Spinal cord (tissue), 10 donors: ENCODE results near the gene RNASE8. TPM values are rescaled to one million over a fixed set of nuclear protein-coding genes. Genes with fewer than 3 reads are reported as not detected.

Source experiments
- DNase-seq, 6 donors: peaks; one replicate each; pipeline versions ENCODE4 v3.0.0 to v3.0.0-alpha.2; 2013 to 2015; ENCODE audit warnings: low spot score in 6 of 6, low read depth in 4 of 6
- H3K27ac ChIP-seq: one replicate; pipeline ENCODE4 v1.5.1; 2013; ENCODE audit warnings: low read depth, low read length, control low read depth
- H3K27me3 ChIP-seq: one replicate; pipeline ENCODE4 v1.6.1; 2013; ENCODE audit warnings: low read length; ENCODE audit not compliant: control insufficient read depth, insufficient read depth
- H3K36me3 ChIP-seq: one replicate; pipeline ENCODE4 v1.6.1; 2013; ENCODE audit warnings: low read length; ENCODE audit not compliant: control insufficient read depth, insufficient read depth
- H3K4me1 ChIP-seq: one replicate; pipeline ENCODE4 v1.6.1; 2013; ENCODE audit warnings: low read length; ENCODE audit not compliant: control insufficient read depth, insufficient read depth
- H3K4me3 ChIP-seq: one replicate; pipeline ENCODE4 v1.5.1; 2013; ENCODE audit warnings: low read depth, low read length, control low read depth
- H3K9me3 ChIP-seq: one replicate; pipeline ENCODE4 v1.6.1; 2013; ENCODE audit warnings: low read length; ENCODE audit not compliant: control insufficient read depth, insufficient read depth
- WGBS: methylation state at CpG from one replicate; pipeline ENCODE4 v1.1.5; 2013; ENCODE audit warnings: missing lambda C conversion rate; ENCODE audit not compliant: insufficient coverage; 5-methylcytosine and 5-hydroxymethylcytosine counted together
- polyA plus RNA-seq, 2 donors: library from polyadenylated mRNA; unstranded; fragments of 120-200 nt; gene quantifications; one replicate each; pipeline ENCODE4 v1.2.1, GENCODE V29; 2013; ENCODE audit not compliant: insufficient read length in 2 of 2
- total RNA-seq, 2 donors: library from RNA; depleted of rRNA in 1 of 2; stranded (reverse); fragments of 120-200 nt in 1 of 2; fragments of >200 nt in 1 of 2; gene quantifications; one replicate each; pipeline versions ENCODE4 v1.2.3 to v1.2.4, GENCODE V29; 2013 to 2014
- donor health status: healthy.

RNASE8 gene
- total and polyA plus RNA-seq, 4 donors = not detected

DNA sequence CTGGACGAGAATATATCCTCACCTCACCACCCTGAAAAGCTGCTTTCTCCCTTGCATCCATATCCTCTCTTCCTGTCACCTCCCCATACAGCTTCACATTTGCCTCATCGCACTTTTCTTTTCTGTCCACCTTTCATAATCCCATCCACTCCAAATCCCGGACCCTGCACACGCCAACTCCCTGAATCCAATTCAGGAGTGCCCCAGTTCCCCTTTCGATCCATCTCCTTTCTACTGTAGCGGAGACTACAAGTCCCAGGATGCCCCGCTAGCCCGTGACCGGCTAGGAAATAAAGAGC lies 45.7 kb downstream of the RNASE8 start:
- Histone ChIP-seq H3K4me1 (peaks cover 51% of the 10 kb centered on the region), H3K36me3 (no peaks in the 10 kb centered on the region), H3K27ac (peak overlapping the region; percentile 99), H3K27me3 (no peaks in the 10 kb centered on the region), H3K9me3 (no peaks in the 10 kb centered on the region), H3K4me3 (peak overlapping the region; percentile 87)
- no peak for DNase-seq
- WGBS = 1% methylated on average over 9 of the region's 9 CpGs

DNA sequence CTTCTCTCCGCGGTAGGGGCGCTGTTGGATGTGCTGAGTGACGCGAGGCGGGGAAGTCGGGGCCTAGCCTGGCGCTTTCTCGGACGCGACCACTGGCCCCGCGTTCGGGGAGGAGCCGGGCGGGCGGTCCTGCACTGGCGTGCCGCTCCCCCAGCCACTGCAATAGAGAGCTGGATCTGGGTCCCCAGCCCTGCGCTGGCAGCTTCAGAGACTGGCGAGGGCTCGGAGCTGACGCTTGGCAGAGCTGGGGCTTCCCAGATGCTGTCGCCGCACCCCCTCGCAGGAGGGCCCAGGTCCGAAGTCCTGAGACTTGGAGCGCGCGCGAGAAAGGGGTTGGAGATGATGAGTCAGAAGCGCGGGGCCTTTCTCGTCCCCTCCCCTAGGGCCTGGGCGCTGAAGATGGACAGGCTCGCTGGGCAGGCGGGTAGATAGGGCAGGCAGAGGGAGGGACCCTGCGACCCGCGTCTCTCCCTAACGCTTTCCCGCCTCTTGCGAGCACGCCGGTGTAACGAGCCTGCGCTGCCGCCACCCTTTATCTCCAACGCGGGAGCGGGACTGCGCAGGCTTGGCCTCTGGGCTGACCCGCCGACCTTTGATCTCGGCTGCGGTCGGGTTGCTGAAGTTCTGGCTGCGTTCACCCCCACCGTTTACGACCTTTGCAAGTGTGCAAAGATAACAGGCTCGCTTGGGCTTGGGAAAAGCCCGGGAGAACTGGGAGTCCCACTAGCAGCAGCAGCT lies 46.3 kb downstream of the RNASE8 start:
- WGBS = under 1% methylated on average over 59 of the region's 62 CpGs
- H3K4me1 ChIP-seq = peaks cover 51% of the 10 kb centered on the region

DNA sequence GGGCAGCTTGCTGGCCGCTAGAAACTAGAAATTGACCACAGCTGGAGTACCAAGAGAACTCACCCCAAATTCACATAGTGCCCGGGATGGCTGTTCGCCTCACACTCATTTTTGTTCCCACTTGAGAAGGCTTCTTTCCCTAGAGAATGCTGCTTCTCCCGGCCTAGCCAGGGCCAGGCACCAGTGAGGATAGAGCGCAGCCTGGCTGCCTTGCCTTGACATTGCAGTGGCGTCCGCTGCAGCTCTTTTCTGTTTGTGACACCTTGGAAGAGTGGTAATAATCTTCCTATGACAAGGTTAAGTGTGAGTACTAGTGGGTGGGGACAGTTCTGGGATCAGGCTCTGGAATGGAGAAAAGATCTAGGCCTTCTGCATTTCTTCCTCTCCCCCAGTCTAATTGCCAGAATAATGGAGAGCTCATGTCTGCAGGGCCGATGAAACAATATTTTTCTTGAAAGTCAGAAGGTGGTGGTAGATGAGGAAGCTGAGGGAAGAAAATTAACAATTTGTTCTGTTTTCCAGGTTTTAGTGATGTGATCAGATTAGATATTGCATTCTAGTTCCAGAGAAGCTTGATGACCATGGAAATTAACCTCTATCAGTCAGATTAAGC lies 46.9 kb downstream of the RNASE8 start:
- Histone ChIP-seq H3K27ac (peak overlapping the region; percentile 99), H3K9me3 (no peaks in the 10 kb centered on the region), H3K36me3 (no peaks in the 10 kb centered on the region), H3K4me3 (peak overlapping the region; percentile 87), H3K4me1 (peaks cover 45% of the 10 kb centered on the region), H3K27me3 (no peaks in the 10 kb centered on the region)
- DNase-seq = peak in 3 of 6 donors; percentile 70 to 94 (median 92)
- 17% methylated on average over 6 of the region's 8 CpGs for WGBS

More for the DNA sequence above, 46.3 kb downstream of the RNASE8 start:
- Histone ChIP-seq H3K4me3 (peak overlapping the region; percentile 87), H3K27ac (peak overlapping the region; percentile 99), H3K9me3 (no peaks in the 10 kb centered on the region), H3K36me3 (no peaks in the 10 kb centered on the region), H3K27me3 (no peaks in the 10 kb centered on the region)
- DNase-seq = peak; percentile 90 to 99 (median 93)

DNA sequence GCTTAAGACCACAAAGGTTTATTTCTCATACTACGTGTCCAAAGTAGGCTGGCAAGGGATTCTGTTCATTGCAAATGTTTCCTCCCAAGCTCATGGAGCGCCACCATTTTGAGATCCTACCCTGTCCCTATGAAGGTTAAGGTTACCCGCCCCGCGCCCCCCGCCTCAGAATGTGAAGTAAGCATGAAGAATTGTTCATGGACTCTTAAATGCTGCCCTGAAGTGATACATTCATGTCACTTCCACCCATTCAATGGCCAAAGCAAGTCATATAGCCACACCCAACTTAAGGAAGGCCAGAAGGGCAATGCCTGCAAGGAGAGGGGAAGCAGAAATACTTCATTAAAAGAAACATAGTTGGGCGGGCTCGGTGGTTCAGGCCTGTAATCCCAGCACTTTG lies 47.5 kb downstream of the RNASE8 start:
- H3K4me3 ChIP-seq = no peak overlapping the region
- WGBS = 74% methylated on average over 2 of the region's 8 CpGs
- no peaks in the 10 kb centered on the region for H3K9me3 ChIP-seq

DNA sequence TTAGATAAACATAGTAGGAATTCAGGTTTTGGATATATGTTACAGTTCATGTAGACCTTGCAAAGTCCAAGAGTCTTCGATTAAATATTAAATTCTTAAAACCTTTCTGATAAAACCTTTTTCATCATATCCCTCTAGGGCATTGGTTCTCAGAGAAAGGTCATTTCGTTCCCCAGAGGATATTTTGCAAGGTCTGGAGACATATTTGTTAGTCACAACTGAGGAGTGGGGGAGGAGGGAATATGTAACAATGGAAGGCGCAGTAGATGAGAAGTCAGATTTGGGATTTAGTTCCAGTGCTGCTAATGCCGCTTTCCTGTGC lies 48.5 kb downstream of the RNASE8 start:
- no peaks in the 10 kb centered on the region for H3K27me3 ChIP-seq
- H3K27ac ChIP-seq = peak overlapping the region; percentile 53
- no peaks in the 10 kb centered on the region for H3K36me3 ChIP-seq
- no peaks in the 10 kb centered on the region for H3K9me3 ChIP-seq
- WGBS = 54% methylated on average over 2 of the region's 4 CpGs
- no peak overlapping the region for H3K4me3 ChIP-seq
- peaks cover 40% of the 10 kb centered on the region for H3K4me1 ChIP-seq
- DNase-seq = no peak

More for the DNA sequence above, 47.5 kb downstream of the RNASE8 start:
- no peaks in the 10 kb centered on the region for H3K27me3 ChIP-seq
- peaks cover 40% of the 10 kb centered on the region for H3K4me1 ChIP-seq
- peak overlapping the region; percentile 99 for H3K27ac ChIP-seq
- H3K36me3 ChIP-seq = no peaks in the 10 kb centered on the region
- no peak for DNase-seq

DNA sequence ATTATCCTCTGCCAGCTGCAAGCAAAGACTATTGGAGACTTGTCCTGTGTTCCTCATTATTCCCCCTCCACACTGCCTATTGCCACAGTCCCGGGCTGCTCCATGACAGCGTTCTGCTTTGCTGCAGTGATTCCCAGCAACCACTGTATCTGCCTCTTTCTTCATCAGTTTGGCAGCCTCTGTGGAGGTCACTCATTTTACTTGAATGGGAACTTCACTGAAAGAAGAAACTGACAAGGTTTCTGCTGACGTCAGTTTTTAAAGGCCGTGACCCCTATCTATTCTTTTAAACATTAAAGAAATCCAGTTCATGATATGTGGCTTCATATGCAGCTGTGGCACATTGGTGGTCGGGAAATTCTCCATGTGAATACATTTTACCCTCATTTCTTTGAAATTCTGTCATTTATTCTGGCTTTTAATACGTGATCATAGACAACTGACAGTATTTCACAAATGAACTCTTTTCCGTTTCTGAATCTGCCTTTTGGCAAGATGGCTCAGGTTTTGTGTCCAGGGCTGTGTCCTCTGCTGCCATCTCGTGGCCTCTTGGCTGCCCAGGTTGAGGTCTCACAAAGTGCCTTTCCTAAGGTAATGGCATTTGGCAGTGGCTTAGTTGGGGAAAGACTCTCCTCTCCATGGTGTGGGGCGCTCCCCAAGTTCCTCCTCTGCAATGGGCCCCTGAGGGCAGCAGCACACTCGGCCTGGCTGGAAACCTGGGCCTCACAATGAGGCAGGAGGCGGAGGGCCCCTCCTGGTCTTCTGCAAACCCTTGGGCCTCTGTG lies 49.1 kb downstream of the RNASE8 start:
- no peak overlapping the region for H3K4me3 ChIP-seq
- no peaks in the 10 kb centered on the region for H3K36me3 ChIP-seq
- H3K4me1 ChIP-seq = peaks cover 40% of the 10 kb centered on the region
- H3K27ac ChIP-seq = peak overlapping the region; percentile 53
- peak in 4 of 6 donors; percentile 78 to 96 (median 86) for DNase-seq
- no peaks in the 10 kb centered on the region for H3K9me3 ChIP-seq
- no peaks in the 10 kb centered on the region for H3K27me3 ChIP-seq
- WGBS = 5% methylated on average over 8 of the region's 11 CpGs

DNA sequence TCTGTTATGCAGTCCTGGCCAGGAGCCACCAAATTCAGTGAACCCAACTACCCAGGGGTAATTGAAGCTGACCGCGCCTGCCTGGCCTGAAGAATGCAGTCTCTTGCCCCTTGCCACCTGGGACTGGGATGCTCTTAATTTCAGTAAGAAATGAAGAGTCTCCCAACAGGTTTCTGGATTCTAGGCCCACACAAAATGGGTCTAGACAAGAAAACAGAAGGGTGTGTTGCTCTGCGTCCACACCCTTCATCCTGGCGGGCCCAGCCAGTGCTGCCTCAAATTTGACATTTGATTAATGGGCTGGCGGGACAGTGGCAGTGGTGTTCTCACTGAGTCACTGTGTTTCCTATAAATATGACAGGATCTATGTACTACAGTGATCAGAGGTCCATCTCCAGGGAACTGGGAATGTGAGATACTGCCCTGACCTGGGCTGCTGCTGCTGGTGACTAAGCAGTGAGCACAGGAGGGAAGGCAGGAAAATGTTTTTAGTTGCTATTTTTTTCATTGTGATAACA lies 49.7 kb downstream of the RNASE8 start:
- Histone ChIP-seq H3K4me3 (no peak overlapping the region), H3K4me1 (peaks cover 34% of the 10 kb centered on the region), H3K27me3 (no peaks in the 10 kb centered on the region), H3K36me3 (no peaks in the 10 kb centered on the region), H3K27ac (no peak overlapping the region), H3K9me3 (no peaks in the 10 kb centered on the region)
- no peak for DNase-seq
- 45% methylated on average over 5 of the region's 5 CpGs for whole genome bisulfite sequencing

Other genes with a start within 250 kb of the RNASE8 start
- gene RNASE3, start 166.4 kb upstream of the RNASE8 start, total RNA-seq = 1 to 10 TPM in 1 of 2 donors, under 1 TPM in 1; 0.55 to 3.7 TPM
- gene RNASE3, start 166.4 kb upstream of the RNASE8 start, polyA plus RNA-seq = under 1 TPM in 1 of 2 donors, not detected in 1; 0.24 TPM
- 1 to 10 TPM in 1 of 2 donors, under 1 TPM in 1; 0.50 to 5.8 TPM for gene RNASE2, start 102.3 kb upstream of the RNASE8 start, total RNA-seq
- 1 to 10 TPM in 1 of 2 donors, under 1 TPM in 1; 0.90 to 1.1 TPM for gene RNASE2, start 102.3 kb upstream of the RNASE8 start, polyA plus RNA-seq
- 10 to 100 TPM; 31.1 to 65.0 TPM for gene METTL17, start 67.8 kb upstream of the RNASE8 start, total RNA-seq
- 10 to 100 TPM; 56.7 to 79.2 TPM for gene METTL17, start 67.8 kb upstream of the RNASE8 start, polyA plus RNA-seq
- under 1 TPM in 1 of 2 donors, not detected in 1; 0.17 TPM for gene SLC39A2, start 58.5 kb upstream of the RNASE8 start, total RNA-seq
- under 1 TPM in 1 of 2 donors, not detected in 1; 0.32 TPM for gene SLC39A2, start 58.5 kb upstream of the RNASE8 start, polyA plus RNA-seq
- gene NDRG2, start 32.8 kb upstream of the RNASE8 start, total RNA-seq = 100 to 1,000 TPM; 233 to 301 TPM
- gene NDRG2, start 32.8 kb upstream of the RNASE8 start, polyA plus RNA-seq = 100 to 1,000 TPM; 763 to 827 TPM
- gene TPPP2, start 27.6 kb upstream of the RNASE8 start, total RNA-seq = under 1 TPM in 1 of 2 donors, not detected in 1; 0.44 TPM
- under 1 TPM; 0.59 to 0.71 TPM for gene TPPP2, start 27.6 kb upstream of the RNASE8 start, polyA plus RNA-seq
- not detected for gene RNASE13, start 23.0 kb upstream of the RNASE8 start, total RNA-seq
- not detected for gene RNASE13, start 23.0 kb upstream of the RNASE8 start, polyA plus RNA-seq
- gene RNASE7, start 15.5 kb upstream of the RNASE8 start, total RNA-seq = not detected
- gene RNASE7, start 15.5 kb upstream of the RNASE8 start, polyA plus RNA-seq = under 1 TPM in 1 of 2 donors, not detected in 1; 0.12 TPM
- 10 to 100 TPM; 37.9 to 71.0 TPM for gene ARHGEF40, start 12.5 kb downstream of the RNASE8 start, total RNA-seq
- 10 to 100 TPM; 83.1 to 98.9 TPM for gene ARHGEF40, start 12.5 kb downstream of the RNASE8 start, polyA plus RNA-seq
- 10 to 100 TPM in 1 of 2 donors, 1 to 10 TPM in 1; 4.7 to 16.3 TPM for gene ZNF219, start 40.8 kb downstream of the RNASE8 start, total RNA-seq
- gene ZNF219, start 40.8 kb downstream of the RNASE8 start, polyA plus RNA-seq = 10 to 100 TPM; 39.1 to 48.8 TPM
- gene TMEM253, start 43.2 kb downstream of the RNASE8 start, total RNA-seq = under 1 TPM; 0.50 to 0.72 TPM
- gene TMEM253, start 43.2 kb downstream of the RNASE8 start, polyA plus RNA-seq = 1 to 10 TPM in 1 of 2 donors, under 1 TPM in 1; 0.43 to 1.7 TPM
- not detected for gene OR5AU1, start 98.2 kb downstream of the RNASE8 start, total RNA-seq
- gene OR5AU1, start 98.2 kb downstream of the RNASE8 start, polyA plus RNA-seq = under 1 TPM; 0.05 to 0.11 TPM
- 100 to 1,000 TPM; 497 to 536 TPM for gene HNRNPC, start 211.6 kb downstream of the RNASE8 start, total RNA-seq
- 100 to 1,000 TPM; 492 to 522 TPM for gene HNRNPC, start 211.6 kb downstream of the RNASE8 start, polyA plus RNA-seq
- gene RPGRIP1, start 222.3 kb downstream of the RNASE8 start, total RNA-seq = under 1 TPM; 0.33 to 0.50 TPM
- gene RPGRIP1, start 222.3 kb downstream of the RNASE8 start, polyA plus RNA-seq = 1 to 10 TPM in 1 of 2 donors, under 1 TPM in 1; 0.78 to 1.3 TPM